ENCODE data around the gene SHB. TPM values are rescaled to one million over a fixed set of nuclear protein-coding genes. Genes with fewer than 3 reads are reported as not detected.
A peak's percentile ranks its signal among the peaks of the same experiment; 100 is the strongest.

The SHB gene
- total and polyA plus RNA-seq, 2 donors from 2014 or later = 16.4 to 39.8 TPM

DNA sequence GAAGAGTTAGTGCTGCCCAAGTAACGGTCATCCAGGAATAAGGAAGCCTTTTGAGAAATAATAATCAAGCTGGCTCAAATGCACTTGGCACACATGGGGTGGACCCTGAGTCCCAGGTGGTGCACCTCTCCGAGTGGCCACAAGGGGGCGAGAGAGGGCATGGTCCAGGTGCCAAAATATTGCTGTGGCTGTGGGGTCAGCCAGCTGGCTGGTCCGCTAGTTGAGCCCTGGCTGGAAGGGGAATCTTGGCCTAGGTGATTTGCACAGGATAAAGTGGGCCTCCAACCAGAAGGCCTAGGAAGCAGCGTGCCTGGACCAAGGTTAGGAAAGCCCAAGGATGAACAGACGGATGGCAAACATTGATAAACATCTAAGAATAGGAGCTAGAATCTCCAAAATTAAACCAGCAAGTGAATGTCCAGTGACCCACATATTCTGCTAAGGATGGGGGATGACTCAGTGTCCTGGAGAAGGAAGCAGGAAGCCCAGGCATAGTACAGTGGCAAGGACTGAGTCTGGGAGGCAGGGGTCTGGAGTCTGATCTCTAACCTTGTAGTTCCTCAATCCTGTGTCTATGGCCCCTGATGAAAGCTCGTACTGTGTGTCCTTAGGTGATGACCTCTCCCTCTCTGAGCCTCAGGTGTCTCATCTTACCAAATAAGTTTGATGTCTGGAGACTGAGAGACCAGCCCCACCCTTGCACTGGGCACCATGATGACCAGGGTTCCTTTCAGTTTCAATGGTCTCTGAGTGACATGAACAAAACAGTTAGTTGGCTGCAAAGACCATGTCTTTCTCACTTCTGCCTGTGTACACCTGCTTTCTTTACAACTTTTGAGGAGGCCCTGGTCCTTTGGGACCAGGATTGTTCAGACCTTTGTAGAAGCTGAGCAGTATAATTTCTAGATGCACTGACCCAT lies 19.2 kb upstream of the SHB start:
- intact Hi-C loops (cut with DNase I) = no loop called here
- FAIRE-seq (no peak), DNase-seq (peak; percentile 71 to 89 (median 83))
- H3K4me3 ChIP-seq (ENCODE audit: low read length in 3 of 3) = peak overlapping the region in 1 of 3 donors; percentile 27
- H3K27ac ChIP-seq (ENCODE audit: low read depth in 2 of 2, low read length in 2 of 2) = no peak overlapping the region
- no peaks in the 10 kb centered on the region for H3K9me3 ChIP-seq (ENCODE audit: control insufficient read depth in 2 of 3, insufficient read depth in 1 of 3, low read length in 3 of 3)
- no peaks in the 10 kb centered on the region for H3K27me3 ChIP-seq (ENCODE audit: control insufficient read depth, insufficient read depth, low read length)
- TF ChIP-seq CTCF (IDR thresholded peaks at IDR 0.05; ENCODE audit: borderline replicate concordance, extremely low read depth, insufficient read depth) = peak; percentile 96
- peaks cover 0 to 5% (median 3%) of the 10 kb centered on the region in 3 donors for H3K4me1 ChIP-seq (ENCODE audit: control insufficient read depth in 2 of 3, insufficient read depth in 2 of 3, low read depth in 1 of 3, low read length in 3 of 3)
- H3K9ac ChIP-seq (ENCODE audit: low read length in 3 of 3) = no peak overlapping the region
- H3K36me3 ChIP-seq (ENCODE audit: control insufficient read depth in 2 of 3, insufficient read depth in 3 of 3, low read length in 3 of 3) = no peaks in the 10 kb centered on the region

GRCh38 chr9:38086496-38086895 lies 17.5 kb upstream of the SHB start:
- Histone ChIP-seq H3K9me3 (ENCODE audit: control insufficient read depth in 2 of 3, insufficient read depth in 1 of 3, low read length in 3 of 3) (no peaks in the 10 kb centered on the region), H3K27me3 (ENCODE audit: control insufficient read depth, insufficient read depth, low read length) (no peaks in the 10 kb centered on the region), H3K27ac (ENCODE audit: low read depth in 2 of 2, low read length in 2 of 2) (no peak overlapping the region), H3K9ac (ENCODE audit: low read length in 3 of 3) (no peak overlapping the region), H3K4me1 (ENCODE audit: control insufficient read depth in 2 of 3, insufficient read depth in 2 of 3, low read depth in 1 of 3, low read length in 3 of 3) (peaks cover 0 to 5% (median 3%) of the 10 kb centered on the region in 3 donors), H3K4me3 (ENCODE audit: low read length in 3 of 3) (no peak overlapping the region), H3K36me3 (ENCODE audit: control insufficient read depth in 2 of 3, insufficient read depth in 3 of 3, low read length in 3 of 3) (no peaks in the 10 kb centered on the region)
- TF ChIP-seq CTCF (IDR thresholded peaks at IDR 0.05; ENCODE audit: borderline replicate concordance, extremely low read depth, insufficient read depth) = no peak
- intact Hi-C loops (cut with DNase I) = no loop called here
- peak in 2 of 5 donors; percentile 9 to 62 for DNase-seq
- no peak for FAIRE-seq

GRCh38 chr9:38085308-38085707 lies 16.3 kb upstream of the SHB start:
- Histone ChIP-seq H3K9me3 (ENCODE audit: control insufficient read depth in 2 of 3, insufficient read depth in 1 of 3, low read length in 3 of 3) (no peaks in the 10 kb centered on the region), H3K4me3 (ENCODE audit: low read length in 3 of 3) (no peak overlapping the region), H3K4me1 (ENCODE audit: control insufficient read depth in 2 of 3, insufficient read depth in 2 of 3, low read depth in 1 of 3, low read length in 3 of 3) (peaks cover 0 to 5% (median 3%) of the 10 kb centered on the region in 3 donors), H3K9ac (ENCODE audit: low read length in 3 of 3) (no peak overlapping the region), H3K27ac (ENCODE audit: low read depth in 2 of 2, low read length in 2 of 2) (no peak overlapping the region), H3K36me3 (ENCODE audit: control insufficient read depth in 2 of 3, insufficient read depth in 3 of 3, low read length in 3 of 3) (no peaks in the 10 kb centered on the region), H3K27me3 (ENCODE audit: control insufficient read depth, insufficient read depth, low read length) (no peaks in the 10 kb centered on the region)
- intact Hi-C loops (cut with DNase I) = no loop called here
- peak in 1 of 5 donors; percentile 3 for DNase-seq
- no peak for FAIRE-seq
- TF ChIP-seq CTCF (IDR thresholded peaks at IDR 0.05; ENCODE audit: borderline replicate concordance, extremely low read depth, insufficient read depth) = no peak
